Esophagus squamous epithelium (tissue), 5 donors: Measurements from ENCODE around the gene PPP2R1B. TPM values are rescaled to one million over a fixed set of nuclear protein-coding genes. Genes with fewer than 3 reads are reported as not detected.

ENCODE experiments used
- DNase-seq: peaks from one replicate; lab custom pipeline; 2025; lab: John Stamatoyannopoulos, UW
- H3K27ac ChIP-seq, 4 donors: fragments of 200-600 bp; sonication (generic); one replicate each; pipeline ENCODE4 v1.5.1; 2016 to 2019; ENCODE audit warnings: mild to moderate bottlenecking in 1 of 4
- H3K27me3 ChIP-seq, 4 donors: fragments of 200-600 bp; sonication (generic); 1 replicate in 3 of 4; 2 replicates in 1 of 4; pipeline versions ENCODE4 v1.5.1 to v1.6.0; 2017 to 2021; ENCODE audit warnings: antibody characterized with exemption in 1 of 4
- H3K36me3 ChIP-seq, 3 donors: fragments of 200-600 bp; sonication (generic); one replicate each; pipeline ENCODE4 v1.5.1; 2016 to 2019
- H3K4me1 ChIP-seq, 3 donors: fragments of 200-600 bp; sonication (generic); one replicate each; pipeline ENCODE4 v1.5.1; 2017 to 2019
- H3K4me3 ChIP-seq, 4 donors: fragments of 200-600 bp; sonication (generic); 1 replicate in 3 of 4; 2 replicates in 1 of 4; pipeline ENCODE4 v1.5.1; 2016 to 2019; ENCODE audit warnings: mild to moderate bottlenecking in 2 of 4, moderate library complexity in 1 of 4
- H3K9me3 ChIP-seq, 3 donors: fragments of 200-600 bp; sonication (generic); one replicate each; pipeline ENCODE4 v1.5.1; 2016 to 2019
- CTCF ChIP-seq, 6 experiments: fragments of 450-650 bp in 4 of 6; fragments of 200-600 bp in 2 of 6; sonication (generic) in 2 of 6; IDR thresholded peaks; one replicate each; pipeline ENCODE4 v1.5.1; 2016 to 2019; ENCODE audit warnings: antibody characterized with exemption in 6 of 6, mild to moderate bottlenecking in 4 of 6, moderate library complexity in 4 of 6
- POLR2A ChIP-seq, 4 donors: fragments of 450-650 bp; IDR thresholded peaks; one replicate each; pipeline ENCODE4 v1.6.1; 2017; ENCODE audit warnings: antibody characterized with exemption in 4 of 4, mild to moderate bottlenecking in 4 of 4, moderate library complexity in 3 of 4
- WGBS, 2 donors: methylation state at CpG; one replicate each; pipeline ENCODE4 v1.1.5; 2018; 5-methylcytosine and 5-hydroxymethylcytosine counted together
- intact Hi-C: fragments of 100-400 bp; cut with DNase I; formaldehyde crosslinking; loops from one replicate; pipeline ENCODE4 v1.15.0; 2022
- total RNA-seq, 4 donors: library from RNA; depleted of rRNA; stranded (reverse); fragments of >200 nt; gene quantifications; one replicate each; pipeline ENCODE4 v1.1.0, GENCODE V29; 2016
- donor health status: DM: yes; HTN: yes; CAD: no.

Gene PPP2R1B
- total RNA-seq, 4 donors from 2014 or later = 17.6 to 39.7 (median 27.7) TPM

GRCh38 chr11:111756097-111756496 lies 10.1 kb downstream of the PPP2R1B start:
- Histone ChIP-seq H3K4me1 (no peaks in the 10 kb centered on the region), H3K9me3 (no peaks in the 10 kb centered on the region), H3K27me3 (no peaks in the 10 kb centered on the region), H3K4me3 (no peak overlapping the region), H3K27ac (no peak overlapping the region), H3K36me3 (peaks cover 0 to 100% (median 34%) of the 10 kb centered on the region in 3 donors)
- TF ChIP-seq CTCF (IDR thresholded peaks at IDR 0.05) (no peak), POLR2A (IDR thresholded peaks at IDR 0.05) (no peak)
- intact Hi-C loops = no loop called here
- WGBS, 2 donors = 94% methylated on average over 6 of the region's 6 CpGs; no CpG with 5 or more reads in 1 of the 2 donors
- DNase-seq = no peak

- Histone ChIP-seq H3K36me3 (peaks cover 0 to 100% (median 20%) of the 10 kb centered on the region in 3 donors), H3K27ac (no peak overlapping the region), H3K4me3 (no peak overlapping the region), H3K9me3 (no peaks in the 10 kb centered on the region), H3K4me1 (peaks cover 0 to 13% (median 0%) of the 10 kb centered on the region in 3 donors), H3K27me3 (no peaks in the 10 kb centered on the region)
- DNase-seq = no peak
- TF ChIP-seq CTCF (IDR thresholded peaks at IDR 0.05) = no peak
- no peak for TF ChIP-seq POLR2A (IDR thresholded peaks at IDR 0.05)
- intact Hi-C loops = no loop called here
These were observed 16.5 kb downstream of the PPP2R1B start for GRCh38 chr11:111749646-111750045.

- TF ChIP-seq POLR2A (IDR thresholded peaks at IDR 0.05) (no peak), CTCF (IDR thresholded peaks at IDR 0.05) (no peak)
- no peaks in the 10 kb centered on the region for H3K27me3 ChIP-seq
- WGBS, 2 donors = 70 to 81% methylated on average over 7 of the region's 7 CpGs
- DNase-seq = no peak
- H3K36me3 ChIP-seq = peaks cover 0 to 100% (median 14%) of the 10 kb centered on the region in 3 donors
- H3K4me1 ChIP-seq = peaks cover 0 to 13% (median 0%) of the 10 kb centered on the region in 3 donors
- intact Hi-C loops = no loop called here
- H3K9me3 ChIP-seq = no peaks in the 10 kb centered on the region
- H3K4me3 ChIP-seq = no peak overlapping the region
- no peak overlapping the region for H3K27ac ChIP-seq
These were observed 18.0 kb downstream of the PPP2R1B start for GRCh38 chr11:111748035-111748804.

GRCh38 chr11:111745719-111746504 lies 20.3 kb downstream of the PPP2R1B start:
- intact Hi-C loops = no loop called here
- Histone ChIP-seq H3K36me3 (peaks cover 0 to 100% (median 10%) of the 10 kb centered on the region in 3 donors), H3K27ac (peak overlapping the region in 2 of 4 donors; percentile 25 to 36), H3K4me3 (no peak overlapping the region), H3K9me3 (no peaks in the 10 kb centered on the region), H3K4me1 (peaks cover 0 to 13% (median 0%) of the 10 kb centered on the region in 3 donors), H3K27me3 (no peaks in the 10 kb centered on the region)
- no peak for DNase-seq
- 91 to 92% methylated on average over 6 of the region's 6 CpGs for WGBS, 2 donors
- TF ChIP-seq CTCF (IDR thresholded peaks at IDR 0.05) (no peak), POLR2A (IDR thresholded peaks at IDR 0.05) (no peak)

DNA sequence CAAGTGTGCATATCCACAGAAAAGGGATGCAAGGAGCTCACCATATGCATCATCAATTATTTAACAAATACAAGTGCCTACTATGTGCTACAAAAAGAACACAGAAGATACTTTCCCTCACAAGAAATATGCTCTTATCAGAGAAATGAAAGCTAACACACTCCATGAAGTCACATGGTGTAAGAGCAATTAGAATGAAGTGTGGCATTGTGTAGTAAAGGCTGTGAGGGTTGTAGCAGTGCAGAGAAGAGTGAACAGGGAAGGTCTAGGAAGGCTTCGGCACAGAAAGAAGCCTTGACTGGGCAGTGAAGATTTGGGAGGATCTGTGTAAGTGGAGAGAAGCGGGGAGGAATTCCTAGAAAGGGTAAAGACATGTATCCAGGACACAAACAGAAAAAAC lies 22.5 kb downstream of the PPP2R1B start:
- WGBS, 2 donors = 92 to 97% methylated on average over 2 of the region's 2 CpGs
- H3K4me1 ChIP-seq = peaks cover 0 to 19% (median 4%) of the 10 kb centered on the region in 3 donors
- no peaks in the 10 kb centered on the region for H3K9me3 ChIP-seq
- no peak overlapping the region for H3K27ac ChIP-seq
- TF ChIP-seq CTCF (IDR thresholded peaks at IDR 0.05) (no peak), POLR2A (IDR thresholded peaks at IDR 0.05) (no peak)
- H3K4me3 ChIP-seq = no peak overlapping the region
- DNase-seq = no peak
- intact Hi-C loops = no loop called here
- peaks cover 0 to 95% (median 9%) of the 10 kb centered on the region in 3 donors for H3K36me3 ChIP-seq
- no peaks in the 10 kb centered on the region for H3K27me3 ChIP-seq
